Activated naive CD4-positive, alpha-beta T cell (primary cell): ENCODE results near the gene PCSK5.
A peak's percentile ranks its signal among the peaks of the same experiment; 100 is the strongest.
"Not testable (repeated sequence)": the region's sequence is repeated elsewhere in the genome, so short reads cannot be mapped to it uniquely, and the experiment has no call there.

Source experiments
- DNase-seq, 4 experiments: peaks; one replicate each; lab custom pipeline; 2025; lab: John Stamatoyannopoulos, UW

The PCSK5 gene

DNA sequence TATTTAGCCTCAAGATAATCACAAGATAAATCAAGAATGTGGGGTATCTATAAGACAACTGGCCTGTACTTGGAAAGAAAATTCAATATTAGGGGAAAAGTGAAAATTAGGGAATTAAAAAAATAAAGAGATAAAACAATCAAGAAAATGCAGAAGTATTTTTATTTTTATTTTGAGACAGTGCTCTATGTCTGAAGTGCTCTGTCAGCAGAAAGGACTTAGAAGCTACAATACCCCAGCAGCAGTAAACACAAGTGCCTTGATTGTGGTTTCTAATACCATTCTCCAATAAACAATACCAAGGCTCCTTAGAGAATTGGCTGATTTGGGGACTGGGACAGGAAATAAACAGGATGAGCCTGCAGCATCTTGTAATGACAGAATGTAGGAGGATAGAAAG, 358.8 kb downstream of the PCSK5 start:
- DNase-seq, result no peak

DNA sequence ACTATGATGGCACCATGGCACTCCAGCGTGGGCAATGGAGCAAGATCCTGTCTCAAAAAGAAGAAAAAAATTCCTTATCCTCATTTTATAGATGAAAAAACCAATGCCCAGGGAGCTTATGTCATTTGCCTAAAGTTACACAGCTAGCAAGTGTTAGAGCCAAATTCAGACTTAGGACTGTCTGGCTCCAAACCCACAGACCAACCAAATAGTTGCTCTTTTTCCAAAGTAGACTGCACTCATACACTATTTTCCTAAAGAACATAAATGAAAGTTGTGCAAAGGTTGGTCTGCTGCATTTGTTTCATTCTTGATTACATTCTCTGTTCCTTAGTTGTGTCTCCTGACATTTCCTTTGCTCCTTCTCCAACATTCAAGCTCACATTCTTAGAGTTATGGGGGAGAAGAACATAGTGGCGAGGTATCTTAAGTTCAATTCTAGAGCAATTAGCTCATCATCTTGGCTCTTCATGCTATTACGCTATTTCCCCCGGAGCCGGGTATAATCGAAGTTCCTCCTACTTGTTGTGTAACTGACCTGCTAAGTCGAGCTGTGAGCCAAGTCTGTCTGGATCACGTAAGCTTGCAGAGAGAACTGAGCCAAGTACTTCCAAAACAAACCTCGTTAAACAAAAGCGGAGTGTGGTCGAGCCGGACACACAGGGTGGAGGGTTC, 365.4 kb downstream of the PCSK5 start:
- DNase-seq, result no peak

DNA sequence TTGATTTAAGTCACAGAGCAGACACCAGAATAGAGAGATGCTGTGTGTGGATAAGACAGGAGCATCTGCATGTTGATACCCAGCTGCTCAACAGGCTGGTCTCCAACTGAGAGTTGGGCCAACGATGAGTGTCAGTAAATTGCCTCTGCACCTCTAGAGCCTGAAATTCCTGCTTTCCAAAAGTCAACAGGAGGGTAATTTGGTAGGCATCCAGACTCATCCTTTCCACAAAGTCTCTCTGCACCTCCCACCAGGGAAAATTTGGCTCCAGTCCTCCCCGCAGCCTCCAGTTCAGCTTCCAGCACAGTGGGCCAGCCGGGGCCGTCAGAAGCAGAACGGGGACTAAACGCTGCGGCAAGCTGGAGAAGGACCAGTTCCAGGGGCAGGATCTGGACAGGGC, 366.8 kb downstream of the PCSK5 start:
- no peak for DNase-seq

DNA sequence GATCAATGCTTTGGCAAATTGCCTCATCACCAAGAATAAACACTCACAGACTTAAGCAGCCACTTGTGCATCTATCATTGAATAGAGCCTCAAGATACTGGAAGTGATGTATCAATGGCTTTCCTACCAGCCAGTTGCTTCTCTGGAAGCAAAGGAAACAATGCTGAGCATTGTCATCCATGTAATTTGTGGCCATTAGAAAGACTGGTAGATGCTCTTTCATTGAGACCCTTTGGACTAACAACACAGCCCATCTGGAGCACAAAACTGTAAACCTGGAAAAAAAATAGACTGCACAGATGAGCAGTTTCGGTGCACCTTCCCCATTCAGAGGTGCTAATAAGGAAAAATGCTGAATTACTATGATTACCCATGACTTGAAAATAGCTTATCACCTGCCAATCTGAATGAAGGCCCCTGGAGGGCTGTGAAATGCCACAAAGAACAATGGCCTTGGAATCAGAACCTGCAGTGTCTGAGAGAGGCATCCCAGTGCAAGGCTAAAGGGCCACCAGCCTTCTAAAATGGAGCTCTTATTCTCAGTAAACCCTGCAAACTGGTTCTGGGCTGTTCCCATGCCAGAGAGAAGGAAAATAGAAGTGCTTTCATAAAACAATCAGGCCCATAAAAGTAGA, 376.3 kb downstream of the PCSK5 start:
- DNase-seq, result no peak

DNA sequence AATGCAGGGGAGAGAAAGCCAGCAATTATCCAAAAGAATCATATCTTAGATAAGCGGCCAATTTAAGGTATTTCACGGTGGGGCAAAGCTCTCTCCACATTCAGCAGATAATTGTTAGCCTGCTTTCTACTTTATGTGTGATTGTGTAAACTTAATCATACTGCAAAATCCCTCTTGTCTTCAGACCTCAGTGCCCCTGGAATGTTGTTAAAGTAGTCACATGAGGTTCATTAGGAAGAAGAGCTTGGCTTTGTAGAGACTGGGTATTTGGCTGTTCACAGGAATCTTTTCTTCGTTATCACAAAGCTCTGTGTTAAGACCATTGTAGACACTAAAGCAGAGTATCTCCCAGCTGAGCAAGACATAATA, 376.8 kb downstream of the PCSK5 start:
- DNase-seq, result no peak

DNA sequence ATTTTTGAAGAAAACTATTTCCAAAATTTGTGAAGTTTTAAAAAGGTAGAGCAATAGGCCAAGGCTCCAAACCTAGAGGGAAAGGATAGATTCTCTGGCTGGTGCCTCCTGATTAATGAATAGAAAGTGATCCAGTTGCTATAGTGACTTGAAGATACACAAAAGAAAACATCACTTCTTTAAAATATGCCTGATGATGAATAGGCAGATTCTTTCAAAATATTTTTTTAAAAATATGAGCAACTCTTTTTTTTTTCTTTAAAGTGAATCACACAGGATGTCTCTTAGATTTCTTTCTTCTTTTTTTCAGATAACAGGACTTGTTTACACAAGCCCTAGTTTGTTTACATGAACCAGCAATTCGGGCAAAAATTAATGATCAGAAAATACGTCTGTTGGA, 379.3 kb downstream of the PCSK5 start:
- no peak for DNase-seq

DNA sequence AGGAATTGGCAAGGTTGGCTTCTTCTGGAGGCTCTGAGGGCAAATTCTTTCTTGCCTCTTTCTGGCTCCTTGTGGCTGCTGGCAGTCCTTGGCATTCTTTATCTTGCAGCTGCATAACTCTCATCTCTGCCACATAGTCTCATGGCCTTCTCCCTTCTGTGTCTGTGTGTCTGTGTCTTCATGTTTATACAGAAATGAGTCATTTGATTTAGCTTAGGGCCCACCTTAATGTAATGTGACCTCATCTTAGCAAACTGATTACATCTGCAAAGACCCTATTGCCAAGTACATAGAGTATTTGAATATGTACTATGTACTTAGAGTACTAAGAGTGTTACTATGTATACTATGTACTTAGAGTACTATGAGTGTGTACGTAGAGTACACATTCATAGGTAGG, 381.3 kb downstream of the PCSK5 start:
- no peak for DNase-seq

DNA sequence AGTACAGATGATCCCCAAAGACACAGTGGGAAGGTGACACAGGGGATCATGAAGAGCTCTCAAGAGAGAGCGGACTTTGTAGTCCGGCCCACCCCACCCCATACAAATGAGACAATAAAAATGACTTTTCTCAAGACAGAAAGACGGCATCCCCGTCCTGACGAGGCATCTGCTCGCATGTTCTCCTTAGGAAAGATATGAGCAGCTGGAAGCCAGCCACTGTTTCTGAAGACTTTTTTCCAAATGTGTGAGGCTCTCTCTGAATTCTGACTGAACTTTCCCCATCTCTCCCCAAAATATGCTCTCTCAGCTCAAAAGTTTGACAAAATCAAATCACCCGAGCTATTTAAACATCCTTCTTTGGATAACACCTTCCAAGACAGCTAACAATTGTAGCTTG, 398.6 kb downstream of the PCSK5 start:
- no peak for DNase-seq

DNA sequence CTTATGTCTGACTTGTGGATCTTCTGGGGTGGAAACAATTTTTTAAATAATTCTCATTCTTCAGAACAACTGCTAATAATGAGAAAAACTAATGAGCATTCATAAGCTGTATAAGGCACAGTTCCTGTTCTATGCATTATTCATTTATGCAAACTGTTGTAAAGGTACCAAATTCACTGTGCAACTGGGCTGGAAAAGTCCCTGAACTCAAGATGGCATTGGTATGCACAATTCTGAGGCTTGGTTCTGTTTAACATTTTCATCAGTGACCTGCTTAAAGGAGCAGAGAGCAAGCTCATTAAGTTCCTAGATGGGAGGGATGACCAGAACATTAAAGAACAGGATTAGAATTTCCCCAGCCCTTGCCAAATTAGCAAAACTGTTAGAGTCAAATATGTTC, 399.2 kb downstream of the PCSK5 start:
- DNase-seq, result no peak

DNA sequence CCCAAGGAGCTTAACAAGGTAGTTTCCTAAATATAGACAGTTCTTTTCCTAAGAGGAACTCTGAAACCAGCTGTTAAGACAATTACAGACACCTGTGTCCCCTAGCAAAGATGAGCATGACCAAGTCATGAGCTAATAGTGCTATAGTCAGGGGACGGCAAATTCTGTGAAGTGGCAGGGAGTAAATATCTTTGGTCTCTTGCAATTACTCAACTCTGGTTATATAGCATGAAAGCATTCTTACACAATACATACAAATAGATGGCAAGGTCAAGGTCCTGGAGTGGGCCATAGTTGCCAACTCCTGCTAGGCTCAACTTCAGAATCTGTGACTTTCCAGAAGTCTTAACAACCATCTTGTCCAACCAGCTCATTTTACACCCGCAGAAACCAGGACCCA, 400.1 kb downstream of the PCSK5 start:
- no peak for DNase-seq

DNA sequence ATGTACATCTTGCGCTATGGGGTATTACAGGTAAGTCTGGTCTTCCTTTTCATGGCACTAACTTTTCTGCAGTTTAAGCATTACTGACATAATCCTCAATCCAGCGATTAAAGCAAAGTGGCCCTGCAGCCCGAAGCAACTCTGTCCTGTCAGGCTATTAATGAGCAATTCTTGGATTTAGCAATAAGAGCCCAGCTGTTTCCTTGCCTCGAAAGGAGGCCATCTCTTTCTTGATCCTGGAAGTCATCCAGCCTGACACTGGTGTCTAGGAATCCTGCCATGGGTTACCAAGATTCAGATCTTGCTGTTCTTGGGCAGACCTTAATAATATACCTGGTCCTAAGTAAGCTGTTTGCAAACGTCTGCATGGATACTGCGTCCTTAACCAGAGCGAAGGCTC, 401.8 kb downstream of the PCSK5 start:
- no peak for DNase-seq

DNA sequence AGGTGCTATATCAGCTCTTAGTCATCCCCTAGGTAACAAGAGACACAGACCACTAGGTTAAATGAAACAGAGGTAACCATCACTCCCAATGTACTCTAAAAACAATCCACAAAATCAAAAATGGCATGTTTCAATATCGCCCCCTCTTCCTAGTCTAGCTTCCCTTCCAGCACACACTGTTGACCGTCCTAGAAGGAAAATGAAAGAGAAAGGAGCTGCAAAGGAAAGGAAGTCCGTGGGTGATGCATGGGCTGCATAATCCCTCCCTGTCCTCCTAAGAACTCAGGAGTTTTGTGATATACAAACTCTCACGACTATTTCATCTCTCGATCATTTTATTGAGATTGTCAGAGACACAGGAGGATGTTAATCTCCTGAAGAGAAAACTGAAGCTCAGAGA, 402.2 kb downstream of the PCSK5 start:
- no peak for DNase-seq

DNA sequence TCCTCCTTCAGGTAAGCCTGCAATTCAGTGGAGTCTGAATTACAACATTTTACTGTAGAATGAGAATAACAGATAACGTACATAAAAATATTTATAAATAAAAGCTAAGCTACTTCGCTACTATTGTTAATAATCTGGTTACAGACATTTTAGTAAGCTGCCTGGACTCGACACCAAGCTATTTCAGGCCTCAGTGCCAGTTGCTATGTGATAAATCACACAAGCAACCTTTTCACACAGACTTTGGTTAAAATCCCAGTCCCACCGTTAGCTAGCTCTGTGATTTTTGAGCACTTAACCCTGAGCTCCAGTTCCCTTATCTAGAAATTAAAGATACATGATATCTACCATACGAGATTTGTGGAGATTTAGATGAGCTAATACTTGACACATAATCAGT, 403.8 kb downstream of the PCSK5 start:
- DNase-seq, result no peak

DNA sequence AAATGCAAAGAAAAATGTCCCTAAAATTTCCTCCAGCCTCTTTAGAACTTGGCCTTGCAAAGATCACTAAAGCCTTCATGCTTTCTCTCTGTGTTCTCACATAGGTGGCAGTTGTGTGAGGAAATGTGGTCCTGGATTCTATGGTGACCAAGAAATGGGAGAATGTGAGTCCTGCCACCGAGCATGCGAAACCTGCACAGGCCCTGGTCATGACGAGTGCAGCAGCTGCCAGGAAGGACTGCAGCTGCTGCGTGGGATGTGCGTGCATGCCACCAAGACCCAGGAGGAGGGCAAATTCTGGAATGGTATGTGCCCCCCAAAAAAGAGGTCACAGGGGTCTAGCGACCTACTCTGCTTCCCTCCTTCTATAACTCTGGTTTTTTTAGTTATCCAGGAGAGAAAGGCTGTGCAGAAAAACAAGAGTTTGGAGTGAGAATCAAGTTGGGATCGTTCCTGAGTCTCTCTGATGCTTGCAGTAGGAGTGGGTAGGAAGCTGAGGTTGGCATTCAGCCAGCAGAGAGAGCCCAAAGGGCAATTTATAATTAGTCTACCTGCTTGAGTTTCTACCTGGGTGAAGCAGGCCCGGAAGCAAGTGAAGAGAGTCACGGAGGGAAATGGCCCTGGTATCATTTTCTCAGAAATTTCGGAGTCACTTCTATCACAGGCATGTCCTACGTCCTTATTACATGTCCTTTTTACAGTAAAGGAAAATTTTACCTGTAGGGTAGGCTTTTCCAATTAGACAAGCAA, 406.3 kb downstream of the PCSK5 start:
- DNase-seq, result no peak

DNA sequence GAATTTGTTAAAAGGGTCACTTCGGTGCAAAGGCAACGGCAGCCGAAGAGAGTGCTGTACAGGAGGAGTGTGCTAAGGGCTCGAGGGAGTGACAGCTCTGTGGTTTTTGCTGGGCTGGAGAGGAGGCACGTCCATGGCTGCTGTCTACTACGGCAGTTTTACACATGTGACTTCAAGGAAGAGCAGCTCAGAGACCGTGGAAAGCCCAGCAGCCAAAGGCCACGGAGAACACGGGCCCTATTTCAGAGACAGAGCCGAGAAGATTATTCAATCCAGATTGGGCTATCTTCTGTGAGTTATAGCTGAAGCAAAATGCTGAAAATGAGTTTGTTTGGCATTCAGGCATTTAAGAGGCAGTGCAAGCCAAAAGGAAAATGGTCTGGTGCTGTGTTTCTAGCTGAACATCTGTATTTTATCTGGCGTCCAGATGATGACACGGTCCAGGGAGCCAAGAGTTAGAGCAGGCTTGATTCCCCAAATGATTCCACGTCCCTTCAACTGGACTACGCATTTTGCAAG, 407.3 kb downstream of the PCSK5 start:
- no peak for DNase-seq

DNA sequence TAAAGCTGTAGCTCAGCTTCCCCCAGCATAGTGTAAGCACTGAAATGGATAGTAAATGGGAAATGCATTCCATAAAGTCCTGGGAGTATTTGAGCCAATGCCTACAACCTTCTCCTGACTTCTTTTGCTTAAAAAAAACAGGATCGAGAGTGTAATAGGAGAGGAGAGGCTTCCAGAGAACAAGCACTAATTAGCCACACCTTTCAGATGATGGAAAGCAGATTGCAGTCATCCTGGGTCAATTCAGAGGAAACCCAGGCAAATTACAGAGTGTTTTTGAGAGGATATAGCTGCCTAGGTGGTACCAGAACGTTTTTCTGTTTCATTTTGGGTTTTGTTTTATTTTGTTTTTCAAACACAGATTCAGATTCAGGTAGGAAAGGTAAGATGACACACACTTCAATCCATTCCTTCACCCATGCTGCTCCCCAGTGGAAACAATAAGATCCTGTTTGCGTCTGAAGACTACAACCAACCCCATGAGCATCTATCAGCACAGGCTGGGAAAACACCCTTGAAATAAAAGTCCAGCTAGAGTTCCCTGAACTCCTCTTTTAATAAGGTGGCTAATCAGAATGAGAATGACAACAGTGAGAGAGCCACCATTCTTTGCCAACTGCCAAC, 408.2 kb downstream of the PCSK5 start:
- no peak for DNase-seq

DNA sequence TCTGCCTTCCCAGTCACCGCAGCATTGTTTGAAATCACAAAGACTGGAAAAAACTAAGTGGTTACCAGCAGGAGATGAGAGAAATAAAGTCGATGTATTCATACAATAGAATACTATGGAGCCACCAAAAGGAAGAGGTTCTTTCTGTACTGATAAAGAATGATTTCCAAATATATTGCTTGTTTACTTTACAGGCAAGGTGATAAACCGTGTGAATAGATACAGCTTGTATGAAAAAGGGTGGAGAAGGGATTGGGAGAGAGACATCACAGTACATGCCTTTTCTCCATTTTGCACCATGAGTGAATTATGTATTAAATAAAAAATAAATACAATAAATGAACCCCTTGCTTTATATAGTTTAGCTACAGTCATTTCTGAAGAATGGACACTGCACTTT, 412.1 kb downstream of the PCSK5 start:
- no peak for DNase-seq

DNA sequence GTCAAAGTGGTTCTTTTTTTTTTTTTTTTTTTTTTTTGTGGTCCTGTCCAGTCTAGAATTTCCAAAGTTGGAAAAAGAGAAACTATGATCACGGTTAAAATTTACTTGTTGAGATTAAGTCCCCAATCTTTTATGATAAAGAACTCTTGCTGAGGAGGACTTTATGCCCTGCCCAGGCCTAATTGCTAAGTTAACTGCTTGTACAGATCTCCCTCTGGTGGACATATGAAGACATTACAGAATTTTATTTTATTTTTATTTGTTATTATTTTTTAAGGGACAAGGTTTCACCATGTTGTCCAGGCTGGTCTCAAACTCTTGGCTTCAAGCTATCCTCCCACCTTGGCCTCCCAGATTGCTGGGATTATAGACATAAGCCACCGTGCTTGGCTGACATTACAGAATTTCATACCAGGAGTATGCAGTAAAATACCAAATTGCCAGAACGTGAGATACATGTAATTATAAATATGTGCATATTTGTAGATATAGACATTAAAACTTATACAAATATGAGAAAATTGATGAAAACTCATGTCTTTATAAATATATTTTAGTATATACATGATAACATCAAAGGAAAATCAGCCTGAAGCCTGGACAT, 412.6 kb downstream of the PCSK5 start:
- peak in 1 of 4 experiments; percentile 1 for DNase-seq

DNA sequence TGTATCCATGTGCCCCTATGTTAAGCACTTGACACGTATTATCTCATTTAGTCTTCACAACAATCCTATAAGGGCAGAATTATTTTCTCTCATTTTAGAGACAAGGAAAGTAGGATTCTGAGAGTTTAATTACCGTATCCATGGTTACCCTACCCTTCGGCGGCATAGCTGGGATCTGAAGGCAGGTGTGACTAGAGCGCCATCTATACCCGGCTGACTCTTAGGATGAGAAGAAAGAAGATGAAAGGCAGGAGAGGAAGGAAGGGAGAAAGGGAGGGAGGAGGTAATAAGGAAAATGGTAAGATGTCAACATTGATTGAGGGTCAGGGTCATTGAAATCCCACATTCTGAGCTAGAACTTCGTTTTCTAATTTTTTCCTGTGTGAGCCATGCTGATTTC, 416.6 kb downstream of the PCSK5 start:
- DNase-seq, result not testable (repeated sequence)

DNA sequence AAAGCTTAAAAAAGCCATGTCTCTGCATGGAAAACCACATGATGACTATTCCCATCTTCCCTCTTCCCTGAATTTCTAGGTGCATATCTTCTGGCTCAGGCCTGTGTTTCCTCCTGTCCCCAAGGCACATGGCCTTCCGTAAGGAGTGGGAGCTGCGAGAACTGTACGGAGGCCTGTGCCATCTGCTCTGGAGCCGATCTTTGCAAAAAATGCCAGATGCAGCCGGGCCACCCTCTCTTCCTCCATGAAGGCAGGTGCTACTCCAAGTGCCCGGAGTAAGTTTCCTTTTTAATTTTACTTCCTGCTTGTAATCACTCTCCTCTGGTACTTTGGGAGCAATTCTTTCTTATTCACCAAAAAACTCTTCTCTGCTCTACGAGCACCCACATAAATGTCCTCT, 420.1 kb downstream of the PCSK5 start:
- no peak for DNase-seq

DNA sequence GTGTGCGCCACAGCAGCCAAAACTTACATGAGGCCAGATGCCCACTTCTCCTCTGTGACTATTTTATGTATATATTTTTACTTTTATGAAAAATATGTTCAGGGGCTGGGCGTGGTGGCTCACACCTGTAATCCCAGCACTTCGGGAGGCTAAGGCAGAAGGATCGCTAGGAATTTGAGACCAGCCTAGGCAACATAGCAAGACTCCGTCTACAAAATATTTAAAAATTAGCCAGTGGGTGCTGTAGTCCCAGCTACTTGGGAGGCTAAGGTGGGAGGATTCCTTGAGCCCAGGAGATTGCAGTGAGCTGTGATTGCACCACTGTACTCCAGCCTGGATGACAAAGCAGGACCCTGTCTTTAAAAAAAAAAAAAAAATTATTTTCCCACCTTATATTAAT, 420.5 kb downstream of the PCSK5 start:
- DNase-seq, result no peak

DNA sequence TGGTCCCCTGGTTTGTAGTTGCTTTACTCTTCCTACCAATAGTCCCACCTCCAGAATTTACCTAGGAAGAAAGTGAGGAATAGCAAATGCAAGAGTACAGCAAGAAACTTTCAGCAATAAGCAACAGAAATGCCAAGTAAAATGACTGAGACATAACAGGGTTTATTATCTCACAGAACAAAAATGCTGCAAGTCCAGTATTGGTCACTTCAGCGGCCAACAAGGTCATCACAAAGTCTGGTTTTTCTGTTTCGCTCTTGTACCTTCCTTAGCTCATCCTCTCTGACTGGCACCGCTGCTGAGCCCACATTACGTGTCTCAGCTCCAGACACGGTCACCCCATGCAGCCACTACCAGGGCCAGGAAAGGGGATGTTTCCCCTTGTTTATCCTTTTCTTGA, 421.1 kb downstream of the PCSK5 start:
- no peak for DNase-seq
